Adrenal gland (tissue), 12 donors: ENCODE measurements around the gene SLC23A1. TPM values are rescaled to one million over a fixed set of nuclear protein-coding genes. Genes with fewer than 3 reads are reported as not detected.

Experiments
- DNase-seq, 7 donors: peaks; one replicate each; pipeline ENCODE4 v3.0.0-alpha.2; 2019 to 2020
- H3K27ac ChIP-seq, 5 donors: fragments of 200-600 bp; sonication (generic) in 4 of 5; 1 replicate in 3 of 5; 2 replicates in 2 of 5; pipeline versions ENCODE4 v1.5.1 to v1.8.0; 2016 to 2020; ENCODE audit warnings: mild to moderate bottlenecking in 1 of 5
- H3K27me3 ChIP-seq: fragments of 200-600 bp; 2 replicates; pipeline ENCODE4 v1.8.0; 2021
- H3K36me3 ChIP-seq, 2 donors: fragments of 200-600 bp; replicated peaks in 1 of 2; 1 replicate in 1 of 2; 2 replicates in 1 of 2; pipeline versions ENCODE4 v1.5.1 to v1.8.0; 2018 to 2022
- H3K4me1 ChIP-seq, 2 donors: fragments of 200-600 bp; replicated peaks in 1 of 2; 1 replicate in 1 of 2; 2 replicates in 1 of 2; pipeline versions ENCODE4 v1.5.1 to v1.8.0; 2018 to 2021
- H3K4me3 ChIP-seq, 4 donors: fragments of 200-600 bp; sonication (generic) in 3 of 4; one replicate each; pipeline ENCODE4 v1.5.1; 2016 to 2018
- H3K9me3 ChIP-seq, 3 donors: fragments of 200-600 bp; sonication (generic) in 1 of 3; replicated peaks in 1 of 3; 1 replicate in 2 of 3; 2 replicates in 1 of 3; pipeline versions ENCODE4 v1.5.1 to v1.8.0; 2016 to 2021
- POLR2A ChIP-seq, 2 donors: fragments of 450-650 bp; IDR thresholded peaks; one replicate each; pipeline ENCODE4 v1.6.1; 2017; ENCODE audit warnings: antibody characterized with exemption in 2 of 2, mild to moderate bottlenecking in 2 of 2, moderate library complexity in 1 of 2
- WGBS, 4 donors: extraction: QIAGEN DNeasy Blood & Tissue Kit in 2 of 4; methylation state at CpG; one replicate each; pipeline versions ENCODE4 v1.1.5 to v1.1.7; 2013 to 2017; 5-methylcytosine and 5-hydroxymethylcytosine counted together
- intact Hi-C, 2 donors: fragments of 100-400 bp; cut with DNase I; formaldehyde crosslinking; loops; one replicate each; pipeline versions ENCODE4 v1.14.1 to v1.15.0; 2022 to 2023
- polyA plus RNA-seq, 3 donors: library from polyadenylated mRNA; stranded (reverse); fragments of 200-250 nt in 2 of 3; fragments of 350-450 nt in 1 of 3; fragmentation: Illumina TruSeq in 1 of 3; extraction: RNeasy Lipid Tissue Mini Kit (QIAGEN cat#74804) in 1 of 3; gene quantifications; one replicate each; pipeline ENCODE4 v1.2.3, GENCODE V29; 2013 to 2014
- total RNA-seq, 9 donors: library from RNA; depleted of rRNA in 4 of 9; stranded (reverse); fragments of >200 nt in 4 of 9; fragments of 120-200 nt in 1 of 9; fragmentation: NEBNext Ultra II Directional in 1 of 9; extraction: Animal tissue kit (Norgen Biotek cat#: 25700) in 1 of 9; gene quantifications; one replicate each; pipeline versions ENCODE4 v1.1.0 to v1.2.4, GENCODE V29; 2013 to 2023
- TF ChIP-seq, protein P1 (sequence below), 6 experiments: fragments of 450-650 bp in 4 of 6; fragments of 200-600 bp in 2 of 6; sonication (generic) in 1 of 6; IDR thresholded peaks; 1 replicate in 5 of 6; 2 replicates in 1 of 6; pipeline versions ENCODE4 v1.5.1 to v1.8.0; 2016 to 2021; ENCODE audit warnings: antibody characterized with exemption in 6 of 6, mild to moderate bottlenecking in 2 of 6, moderate library complexity in 1 of 6
- donor health status: healthy with polysubstance abuse.
- donor health status: Bipolar disorder and iron deficiency.
- donor health status: DM: yes; HTN: yes; CAD: no.
- donor health status: DM: no; HTN: no; CAD: no.
- donor health status: DM: no; HTN: no; CAD: no.
- donor health status: DM: yes; HTN: yes; CAD: no.

Gene SLC23A1
- total and polyA plus RNA-seq, 12 donors = 0.06 to 0.46 (median 0.14) TPM; not detected in 8

DNA sequence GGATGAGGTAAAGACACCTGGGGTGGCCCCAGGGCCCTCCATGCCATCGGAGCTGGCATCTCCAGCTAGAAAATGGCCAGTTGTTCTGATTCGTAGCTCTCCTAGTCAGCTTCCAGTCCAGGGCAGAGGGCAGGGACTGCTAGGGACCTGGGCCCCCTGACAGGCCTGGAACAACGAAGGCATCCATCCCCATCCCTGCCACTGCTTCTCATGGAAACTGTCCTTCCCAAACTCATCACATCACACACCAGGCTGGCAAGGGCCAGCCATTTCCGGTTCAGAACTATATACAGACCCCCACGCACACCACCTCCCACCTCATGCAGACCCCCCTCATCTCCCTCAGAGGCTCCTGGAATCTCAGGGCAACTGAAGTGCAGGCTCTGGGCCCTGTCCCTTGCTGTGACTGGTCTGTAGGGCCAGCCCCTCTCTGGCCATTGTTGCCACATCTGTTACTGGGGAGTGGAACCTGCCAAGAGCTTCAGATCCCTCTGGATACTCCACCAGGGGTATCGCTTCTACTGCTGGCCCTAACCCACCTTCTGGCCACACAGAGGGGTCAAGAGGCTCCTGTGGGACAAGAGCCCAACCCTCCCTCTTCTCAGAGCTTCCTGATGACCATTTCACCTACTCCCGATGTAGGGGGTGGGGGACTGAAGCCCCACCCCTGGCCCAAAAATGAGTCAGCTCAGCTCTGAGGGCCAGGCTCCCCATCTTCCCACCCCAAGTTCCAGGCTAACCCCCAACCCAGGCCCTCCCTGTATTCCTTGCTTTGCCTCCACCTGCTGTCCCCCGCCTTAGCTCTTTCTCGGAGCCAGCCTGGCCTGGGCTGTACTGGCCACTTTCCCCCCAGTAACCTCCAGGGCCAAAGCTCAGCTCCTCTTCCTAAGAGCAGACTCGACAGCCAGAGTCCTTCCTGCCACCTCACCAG is 7.8 kb upstream of the SLC23A1 start:
- TF ChIP-seq, protein P1, sequence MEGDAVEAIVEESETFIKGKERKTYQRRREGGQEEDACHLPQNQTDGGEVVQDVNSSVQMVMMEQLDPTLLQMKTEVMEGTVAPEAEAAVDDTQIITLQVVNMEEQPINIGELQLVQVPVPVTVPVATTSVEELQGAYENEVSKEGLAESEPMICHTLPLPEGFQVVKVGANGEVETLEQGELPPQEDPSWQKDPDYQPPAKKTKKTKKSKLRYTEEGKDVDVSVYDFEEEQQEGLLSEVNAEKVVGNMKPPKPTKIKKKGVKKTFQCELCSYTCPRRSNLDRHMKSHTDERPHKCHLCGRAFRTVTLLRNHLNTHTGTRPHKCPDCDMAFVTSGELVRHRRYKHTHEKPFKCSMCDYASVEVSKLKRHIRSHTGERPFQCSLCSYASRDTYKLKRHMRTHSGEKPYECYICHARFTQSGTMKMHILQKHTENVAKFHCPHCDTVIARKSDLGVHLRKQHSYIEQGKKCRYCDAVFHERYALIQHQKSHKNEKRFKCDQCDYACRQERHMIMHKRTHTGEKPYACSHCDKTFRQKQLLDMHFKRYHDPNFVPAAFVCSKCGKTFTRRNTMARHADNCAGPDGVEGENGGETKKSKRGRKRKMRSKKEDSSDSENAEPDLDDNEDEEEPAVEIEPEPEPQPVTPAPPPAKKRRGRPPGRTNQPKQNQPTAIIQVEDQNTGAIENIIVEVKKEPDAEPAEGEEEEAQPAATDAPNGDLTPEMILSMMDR (IDR thresholded peaks at IDR 0.05) = no peak
- no peak for TF ChIP-seq POLR2A (IDR thresholded peaks at IDR 0.05)
- WGBS, 4 donors = 81 to 88% (median 84%) methylated on average over 6 to 10 of the region's 10 CpGs
- H3K9me3 ChIP-seq = no peaks in the 10 kb centered on the region
- no peaks in the 10 kb centered on the region for H3K27me3 ChIP-seq
- intact Hi-C loops = loop anchor here in 1 of 2 donors (5.0 kb wide), 1 partner anchor 44 kb away; no protein-coding TSS in a partner anchor
- peak overlapping the region in 2 of 5 donors; percentile 56 to 57 for H3K27ac ChIP-seq
- peaks cover 30 to 36% of the 10 kb centered on the region in 2 donors for H3K4me1 ChIP-seq
- no peak overlapping the region for H3K4me3 ChIP-seq
- no peaks in the 10 kb centered on the region for H3K36me3 ChIP-seq
- no peak for DNase-seq

DNA sequence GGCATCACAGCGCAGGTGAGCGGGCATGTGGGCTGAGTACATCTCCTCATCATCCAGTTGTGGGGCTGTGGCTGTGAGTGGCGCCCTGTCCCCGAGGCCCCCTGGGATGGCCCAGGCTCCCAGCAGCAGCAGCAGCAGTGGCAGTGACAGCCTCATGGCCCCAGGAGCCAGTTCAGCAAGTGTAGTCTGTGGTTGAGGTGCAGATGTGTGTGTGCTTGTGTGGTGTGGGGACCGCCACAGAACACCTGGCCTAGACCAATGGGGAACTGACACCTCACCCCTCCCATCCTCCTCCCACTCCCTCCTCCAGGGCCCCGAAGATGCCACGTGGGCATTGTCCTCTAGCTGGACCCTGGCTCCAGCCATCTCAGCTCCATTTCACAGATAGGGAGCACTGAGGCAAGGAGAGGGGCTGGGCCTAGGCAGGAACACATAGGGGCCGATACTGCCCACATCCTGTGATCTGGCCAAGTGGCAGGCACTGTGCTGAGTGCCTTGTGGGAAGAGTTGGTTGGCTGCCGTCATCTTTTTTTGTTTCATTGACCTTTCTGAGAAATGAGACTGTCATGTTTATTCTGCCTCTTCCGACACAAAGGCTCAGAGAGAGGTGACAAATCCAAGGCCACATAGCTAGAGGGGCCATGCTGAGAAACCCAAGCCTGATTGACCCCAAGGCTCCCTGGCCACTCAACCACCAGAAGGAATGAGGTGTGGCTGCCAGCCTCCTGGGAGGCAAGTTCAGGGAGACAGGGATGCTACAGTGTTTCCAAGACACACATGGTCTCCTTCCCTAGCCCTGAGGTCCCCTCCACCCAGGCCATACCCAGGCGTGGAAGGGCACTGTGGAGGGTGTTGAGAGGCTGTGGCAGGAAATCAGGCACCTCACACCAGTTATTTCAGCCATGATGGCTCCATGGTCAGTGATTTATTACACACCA is 6.9 kb upstream of the SLC23A1 start, which contains the start of gene MZB1:
Gene MZB1 (minus strand): TSS at position 213 of the 938 bp plus-strand sequence. CDS start 57 bp downstream, at position 156.
- 63 to 80% (median 69%) methylated on average over 7 to 11 of the region's 11 CpGs for WGBS, 4 donors
- no peak within 1 kb of the TSS for H3K4me3 ChIP-seq
- H3K27ac ChIP-seq = peak within 1 kb of the TSS in 2 of 5 donors; percentile 3 to 56
- H3K9me3 ChIP-seq = no peaks in the 10 kb centered on the region
- no peaks in the 10 kb centered on the region for H3K27me3 ChIP-seq
- no peaks in the 10 kb centered on the region for H3K36me3 ChIP-seq
- TF ChIP-seq POLR2A (IDR thresholded peaks at IDR 0.05) = no peak
- TF ChIP-seq, protein P1 (IDR thresholded peaks at IDR 0.05) = no peak
- DNase-seq = peak in 3 of 7 donors; percentile 9 to 42 (median 37)
- intact Hi-C loops = loop anchor here in 1 of 2 donors (5.0 kb wide), 1 partner anchor 43 kb away; no protein-coding TSS in a partner anchor
- H3K4me1 ChIP-seq = peaks cover 23 to 27% of the 10 kb centered on the region in 2 donors

DNA sequence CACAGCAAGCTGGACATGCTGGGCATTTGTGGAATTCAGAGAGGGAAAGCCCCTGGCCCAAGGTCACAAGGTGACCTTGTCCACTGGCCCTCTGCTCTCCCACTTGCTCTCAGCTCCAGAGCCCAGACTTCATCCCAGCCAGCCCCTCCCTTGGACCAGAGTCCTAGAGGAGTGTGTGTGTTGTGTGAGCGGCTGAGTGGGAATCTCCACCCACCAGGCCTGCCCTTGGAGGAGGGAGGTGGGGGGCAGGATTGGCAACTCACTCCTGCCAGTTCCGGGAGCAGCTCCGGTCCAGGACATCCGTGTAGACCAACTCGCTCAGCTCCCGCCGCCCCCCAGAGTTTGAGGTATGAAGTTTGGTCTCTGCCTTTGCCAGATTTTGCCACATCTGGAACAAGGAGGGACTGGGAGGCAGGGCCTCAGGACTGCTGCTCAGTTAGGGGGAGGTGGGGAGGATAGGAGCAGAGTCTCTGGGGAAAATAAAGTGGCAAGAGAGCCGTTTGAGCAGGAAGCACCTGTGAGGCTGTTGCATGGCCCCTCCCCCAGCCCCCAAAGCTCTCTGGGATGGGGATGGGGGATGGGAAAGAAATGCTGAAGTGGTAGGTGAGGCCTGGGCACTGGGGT is 5.2 kb upstream of the SLC23A1 start:
- intact Hi-C loops = no loop called here
- WGBS, 4 donors = 0 to 19% (median 10%) methylated on average over 1 to 8 of the region's 8 CpGs
- no peak overlapping the region for H3K4me3 ChIP-seq

More for the DNA sequence above, 5.2 kb upstream of the SLC23A1 start:
- DNase-seq = peak; percentile 49 to 80 (median 69)
- no peaks in the 10 kb centered on the region for H3K36me3 ChIP-seq
- no peaks in the 10 kb centered on the region for H3K9me3 ChIP-seq
- no peak overlapping the region for H3K27ac ChIP-seq
- TF ChIP-seq POLR2A (IDR thresholded peaks at IDR 0.05) = no peak
- TF ChIP-seq, protein P1 (IDR thresholded peaks at IDR 0.05) = no peak
- H3K27me3 ChIP-seq = no peaks in the 10 kb centered on the region
- peaks cover 10 to 16% of the 10 kb centered on the region in 2 donors for H3K4me1 ChIP-seq
